Germinal center (tissue), 1 donor: ENCODE data around the gene OR10A3.
A peak's percentile ranks its signal among the peaks of the same experiment; 100 is the strongest.

Experiments
- DNase-seq: peaks from one replicate; pipeline ENCODE4 v3.0.0; 2012; ENCODE audit warnings: mixed read lengths, low spot score

Gene OR10A3

DNA sequence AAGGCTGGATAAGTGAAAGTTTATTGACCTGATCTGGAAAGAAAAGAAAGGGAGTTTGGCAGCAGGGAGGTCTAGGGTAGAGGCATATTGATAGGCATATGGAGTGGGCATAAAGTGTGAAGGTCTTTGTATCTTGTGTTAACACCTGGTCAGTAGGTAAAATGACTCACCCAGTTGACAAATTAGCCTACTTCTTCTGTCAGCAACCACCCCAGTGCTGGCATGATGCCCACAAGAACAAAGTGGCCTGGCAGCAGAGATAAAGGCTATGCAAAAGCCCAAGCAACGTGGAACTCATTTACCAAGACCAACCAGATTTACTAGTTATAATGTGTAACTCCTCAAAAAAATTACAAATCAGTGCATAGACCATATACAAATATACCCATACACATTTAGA, 4.9 kb downstream of the OR10A3 start:
- no peak for DNase-seq

DNA sequence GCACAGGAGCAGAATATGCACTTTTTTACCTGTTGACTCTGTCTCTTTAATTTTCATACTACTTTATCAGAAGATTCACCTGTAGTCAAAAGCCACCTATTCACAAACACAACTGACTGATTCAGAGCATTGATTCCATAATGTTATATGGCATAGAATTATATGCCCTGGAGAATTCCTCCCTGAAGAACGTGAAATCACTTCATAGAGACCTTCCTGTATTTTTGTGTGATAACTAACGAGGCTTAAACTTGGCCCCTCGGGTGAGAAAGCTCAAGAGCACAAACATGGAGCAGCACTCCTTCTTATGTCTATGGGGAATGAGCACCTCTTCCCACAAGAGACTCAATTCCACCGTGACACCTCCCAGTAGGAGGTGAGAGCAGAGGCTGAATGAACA, 10.3 kb downstream of the OR10A3 start, which contains the start of gene OR10A6:
Gene OR10A6, minus strand, starts transcription at position 101 of the 400 bp plus-strand sequence. CDS start 2,606 bp downstream, outside the sequence.
- no peak for DNase-seq

DNA sequence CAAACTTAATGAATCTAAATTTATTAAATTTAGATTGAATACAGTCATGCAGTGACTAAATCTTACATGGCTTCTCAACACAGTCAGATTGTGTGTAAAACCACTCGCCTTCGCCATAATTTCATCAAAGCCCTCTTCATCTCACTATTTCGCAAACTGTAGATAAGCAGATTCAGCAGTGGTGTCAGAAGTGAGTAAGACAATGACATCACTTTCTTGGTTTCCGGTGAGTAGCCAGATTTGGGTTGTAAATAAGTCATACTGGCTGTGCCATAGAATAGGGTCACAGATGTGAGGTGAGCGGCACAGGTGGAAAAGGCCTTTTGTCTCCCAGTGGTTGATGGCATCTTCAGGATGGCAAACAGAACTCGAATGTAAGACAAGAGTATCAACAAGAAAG, 13.9 kb downstream of the OR10A3 start:
- no peak for DNase-seq

DNA sequence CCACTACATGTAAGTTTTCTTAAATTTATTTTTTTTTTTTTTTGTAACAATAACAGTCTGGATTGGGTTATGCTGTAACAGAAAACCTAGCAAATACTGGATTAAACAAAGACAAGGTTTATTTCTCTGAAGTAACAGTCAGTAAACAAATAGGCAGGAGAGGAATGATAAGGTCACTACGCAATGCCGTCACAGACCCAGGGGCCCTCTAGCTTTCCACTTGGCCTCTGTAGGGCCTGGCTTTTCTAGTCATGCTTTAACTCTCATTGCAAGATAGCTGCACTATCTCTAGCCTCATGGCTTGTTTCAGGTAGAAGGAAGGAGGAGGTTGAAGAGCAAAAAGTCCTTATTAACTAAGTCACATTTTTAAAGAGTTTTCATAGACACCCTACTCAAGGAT, 17.0 kb downstream of the OR10A3 start:
- no peak for DNase-seq

DNA sequence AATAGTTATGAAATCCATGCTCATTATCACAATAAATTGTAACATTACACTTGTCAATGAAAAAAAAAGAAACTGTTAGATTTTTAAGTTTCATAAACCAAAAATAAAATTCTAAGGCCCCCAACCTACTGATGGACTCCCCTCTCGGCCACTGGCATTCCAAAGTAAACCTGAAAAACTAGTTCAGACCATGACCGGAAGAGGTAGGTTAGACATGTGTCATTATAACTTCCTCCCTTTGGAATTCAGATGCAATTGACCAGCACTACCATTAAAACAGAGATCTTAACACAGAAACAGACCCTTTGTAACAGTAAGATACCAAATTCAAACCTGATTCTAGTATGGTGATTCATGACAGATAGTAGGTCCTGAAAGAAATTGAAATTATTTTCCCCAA, 23.4 kb downstream of the OR10A3 start:
- DNase-seq: no peak

DNA sequence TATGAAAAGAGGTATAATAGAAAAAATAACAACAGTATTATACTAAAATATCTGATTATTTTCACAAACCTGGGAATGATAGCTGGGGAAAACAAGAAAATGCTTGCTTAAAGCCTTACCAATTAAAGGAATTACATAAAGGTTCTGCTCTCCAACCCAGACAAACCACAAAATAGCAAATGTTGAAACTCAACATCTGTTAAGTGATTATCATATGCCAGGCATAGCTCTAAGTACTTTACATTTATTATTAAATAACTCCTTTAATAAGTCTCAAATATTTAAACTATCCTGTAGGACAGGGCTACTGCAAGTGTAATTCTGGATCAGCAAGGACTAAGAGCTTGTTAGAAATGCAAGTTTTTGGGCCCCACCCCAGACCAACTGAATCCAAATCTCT, 30.5 kb downstream of the OR10A3 start:
- no peak for DNase-seq

DNA sequence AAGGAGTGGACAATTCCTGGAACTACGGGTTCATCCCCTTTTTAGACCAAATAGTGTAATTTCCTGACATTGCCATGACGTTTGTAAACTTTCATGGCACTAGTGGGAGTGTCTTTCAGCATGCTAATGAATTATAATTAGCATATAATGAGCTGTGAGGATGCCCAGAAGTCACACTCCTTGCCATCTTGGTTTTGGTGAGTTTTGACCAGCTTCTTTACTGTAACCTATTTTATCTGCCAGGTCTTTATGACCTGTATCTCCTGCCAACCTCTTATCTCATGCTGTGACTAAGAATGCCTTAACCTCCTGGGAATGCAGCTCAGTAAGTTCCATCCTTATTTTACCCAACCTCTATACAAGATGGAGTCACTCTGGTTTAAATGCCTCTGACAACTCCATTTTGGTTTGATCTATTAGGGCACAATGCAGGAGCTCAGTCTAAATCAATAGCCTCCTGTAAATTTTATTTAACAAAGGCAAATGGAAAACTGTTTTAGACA, 31.2 kb downstream of the OR10A3 start:
- no peak for DNase-seq

DNA sequence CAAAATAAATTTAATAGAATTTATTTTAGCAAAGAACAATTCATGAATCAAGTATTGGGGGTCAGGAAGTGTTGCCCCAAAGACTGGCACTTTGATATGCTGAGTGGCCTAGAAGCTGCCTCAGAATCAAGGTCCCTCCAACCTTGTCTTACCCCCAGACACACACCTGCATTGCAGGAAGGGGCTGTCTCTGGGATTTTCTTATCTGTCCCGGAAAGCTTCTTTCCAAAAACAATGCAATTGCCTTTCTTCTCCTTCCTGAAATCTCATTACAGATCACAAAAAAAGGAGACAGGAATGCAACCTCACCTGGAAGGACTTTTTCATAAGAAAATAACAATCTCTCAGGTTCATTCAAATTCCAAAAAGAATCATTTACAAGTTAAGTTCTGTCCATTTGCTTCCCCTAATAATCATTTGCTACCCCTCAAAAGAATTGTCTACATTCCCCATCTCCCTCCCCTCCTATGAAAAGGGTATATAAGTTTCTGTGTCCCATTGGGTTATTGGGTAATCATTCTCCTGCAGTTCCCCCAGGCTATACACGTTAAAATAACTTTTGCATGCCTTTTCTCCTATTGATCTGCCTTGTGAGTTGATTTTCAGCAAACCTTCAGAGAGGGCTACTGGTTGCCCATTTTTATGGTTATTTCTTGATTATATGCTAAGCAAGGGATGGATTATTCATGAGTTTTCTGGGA, 31.8 kb downstream of the OR10A3 start:
- DNase-seq: no peak

DNA sequence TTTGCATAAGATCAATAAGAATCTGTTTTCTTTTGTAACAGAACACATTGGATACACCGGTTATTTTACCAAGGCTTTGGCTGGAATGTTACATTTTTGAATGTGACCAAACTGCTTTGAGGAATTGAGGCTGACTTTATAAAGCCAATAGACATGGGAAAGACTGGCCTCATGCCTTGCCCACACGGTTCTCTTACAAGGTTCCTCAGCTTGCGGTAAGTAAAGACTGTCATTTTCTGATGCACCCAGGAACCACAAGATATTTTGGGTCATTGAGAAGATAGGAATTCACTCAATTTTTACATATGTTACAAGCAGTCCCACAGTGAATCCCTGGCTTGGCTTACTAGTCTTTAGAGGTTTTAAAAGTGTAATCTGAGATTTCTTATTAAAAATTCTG, 34.4 kb downstream of the OR10A3 start:
- DNase-seq: no peak

DNA sequence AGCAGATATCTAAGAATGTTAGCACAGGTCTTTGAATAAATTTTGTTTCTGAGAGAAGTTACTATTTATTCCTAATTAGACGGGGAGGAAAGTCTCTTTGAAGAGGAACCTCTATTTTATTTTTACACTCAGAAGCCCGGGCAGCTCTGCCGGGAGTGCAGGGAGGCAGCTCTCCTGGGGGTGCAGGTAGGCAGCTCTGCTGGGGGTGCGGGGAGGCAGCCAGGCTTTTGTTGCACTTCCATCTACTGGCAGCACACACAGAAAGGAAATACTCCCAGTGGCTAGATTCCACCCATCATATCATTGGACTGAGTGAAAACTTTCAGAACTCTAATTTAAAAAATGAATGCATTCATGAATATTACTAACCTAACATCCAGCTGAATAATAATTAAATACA, 35.0 kb downstream of the OR10A3 start:
- no peak for DNase-seq

DNA sequence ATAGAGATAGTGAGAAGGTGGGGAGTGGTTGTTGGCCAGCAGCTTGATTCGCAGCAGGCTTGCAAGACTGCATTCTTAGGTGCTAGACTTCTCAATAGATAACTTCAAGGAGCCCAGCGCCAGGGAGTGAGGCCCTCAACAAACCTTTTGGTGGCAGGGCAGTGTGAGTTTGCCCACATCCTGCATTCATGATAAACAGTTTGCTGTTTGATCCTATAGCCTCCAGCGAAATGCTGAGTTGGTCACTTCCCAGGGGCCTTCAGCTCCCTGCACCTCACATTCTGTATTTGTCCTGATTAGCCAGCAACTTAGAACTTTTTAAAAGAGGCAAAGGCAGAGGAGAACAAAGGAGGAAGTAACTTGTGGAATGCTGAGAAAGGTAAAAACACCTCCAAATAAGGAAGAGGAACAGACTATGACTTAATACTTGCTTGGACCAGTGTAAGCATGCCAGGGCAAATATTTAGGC, 35.5 kb downstream of the OR10A3 start:
- no peak for DNase-seq

DNA sequence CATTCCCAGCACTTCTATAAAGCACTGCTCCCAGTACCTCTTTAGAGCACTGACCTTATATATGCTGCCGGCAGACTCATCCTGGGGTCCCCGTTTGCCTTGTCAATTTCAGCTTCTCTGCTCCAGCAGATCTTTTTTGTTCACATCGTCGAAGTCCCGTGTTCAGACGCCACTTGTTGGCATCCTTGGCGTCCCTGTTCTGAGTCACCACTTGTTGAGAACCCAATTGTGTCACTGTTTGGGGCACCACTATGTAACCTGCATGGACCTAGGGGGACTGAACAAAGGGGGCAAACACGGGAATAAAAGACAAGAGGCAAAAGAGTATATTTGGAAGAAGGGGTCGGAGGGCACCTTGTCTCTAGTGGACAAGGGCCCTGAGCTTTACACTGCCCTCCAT, 36.0 kb downstream of the OR10A3 start:
- no peak for DNase-seq

DNA sequence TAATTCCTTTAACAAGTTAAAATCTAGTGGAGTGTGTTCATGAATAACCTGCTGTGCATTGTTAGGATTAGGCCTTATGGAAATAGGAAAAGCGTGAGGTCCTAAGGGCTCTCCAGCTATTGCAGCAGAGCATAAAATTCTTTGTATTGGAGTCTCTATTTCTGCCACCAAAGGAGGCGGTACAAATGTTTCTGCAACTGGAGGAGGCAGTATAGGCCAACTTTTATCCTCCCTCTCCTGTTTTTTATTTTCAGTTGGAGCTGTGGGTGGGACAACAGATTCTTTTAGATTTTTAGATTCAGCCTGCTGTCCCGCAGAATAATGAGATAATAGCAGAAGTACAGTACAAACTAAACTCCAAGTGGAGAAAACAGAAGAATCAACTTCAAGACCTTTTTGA, 36.6 kb downstream of the OR10A3 start:
- DNase-seq: no peak

DNA sequence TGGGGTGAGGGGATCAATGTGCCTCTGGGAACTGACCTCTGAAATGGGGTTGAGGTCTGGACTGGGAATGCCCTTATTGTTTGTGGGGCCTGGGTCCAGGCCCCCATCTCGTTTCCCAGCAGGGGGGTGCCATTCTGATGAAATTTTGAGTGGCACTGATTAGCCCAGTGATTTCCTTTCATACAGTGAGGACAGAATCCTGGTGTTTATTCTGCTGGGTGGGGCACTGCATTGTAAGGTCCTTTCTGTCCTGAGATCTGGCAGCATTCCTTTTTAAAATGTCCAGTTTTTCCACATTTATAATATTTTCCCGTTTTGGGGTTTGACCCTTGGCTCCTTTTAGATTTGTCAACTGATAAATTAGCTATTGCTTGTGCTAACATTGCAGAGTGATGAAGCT, 37.6 kb downstream of the OR10A3 start:
- DNase-seq: no peak

DNA sequence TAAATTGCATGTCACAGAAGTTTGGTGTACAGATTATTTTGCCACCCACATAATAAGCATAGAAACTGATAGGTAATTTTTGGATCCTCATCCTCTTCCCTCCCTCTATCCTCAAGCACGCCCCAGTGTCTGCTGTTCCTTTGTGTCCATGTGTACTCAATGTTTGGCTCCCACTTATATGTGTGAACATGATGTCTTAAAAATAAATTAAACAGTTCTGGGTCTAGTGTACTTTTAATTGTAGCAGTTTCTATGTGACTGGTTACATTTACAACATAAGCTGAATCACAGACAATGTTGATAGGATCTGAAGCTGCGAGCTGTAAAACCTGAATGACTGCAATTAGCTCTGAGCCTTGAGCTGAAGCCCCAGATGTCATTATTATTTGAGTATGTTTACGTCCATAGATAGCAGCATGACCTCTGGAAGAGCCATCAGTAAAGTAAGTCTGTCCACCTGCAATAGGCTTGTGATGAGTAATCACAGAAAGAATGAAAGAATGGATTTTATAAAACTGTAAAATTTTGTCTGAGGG, 40.1 kb downstream of the OR10A3 start:
- DNase-seq: no peak

DNA sequence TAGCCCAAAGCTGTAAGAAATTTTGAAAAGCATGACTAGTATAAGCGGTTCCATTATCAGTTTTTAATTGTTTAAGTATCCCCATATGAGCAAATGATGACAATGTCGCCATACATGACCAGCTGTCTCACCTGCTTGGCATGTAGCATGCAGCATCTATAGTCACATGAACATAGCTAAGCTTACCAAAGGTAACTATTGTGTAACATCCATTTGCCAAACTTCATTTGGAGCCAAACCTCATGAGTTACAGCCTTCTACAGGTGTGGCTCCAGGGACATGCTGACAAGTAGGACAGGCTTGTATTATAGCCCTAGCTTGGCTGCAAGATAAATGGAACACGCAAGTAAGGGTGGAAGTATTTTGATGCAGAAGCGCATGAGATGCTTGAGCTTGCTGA, 40.8 kb downstream of the OR10A3 start:
- DNase-seq: no peak

DNA sequence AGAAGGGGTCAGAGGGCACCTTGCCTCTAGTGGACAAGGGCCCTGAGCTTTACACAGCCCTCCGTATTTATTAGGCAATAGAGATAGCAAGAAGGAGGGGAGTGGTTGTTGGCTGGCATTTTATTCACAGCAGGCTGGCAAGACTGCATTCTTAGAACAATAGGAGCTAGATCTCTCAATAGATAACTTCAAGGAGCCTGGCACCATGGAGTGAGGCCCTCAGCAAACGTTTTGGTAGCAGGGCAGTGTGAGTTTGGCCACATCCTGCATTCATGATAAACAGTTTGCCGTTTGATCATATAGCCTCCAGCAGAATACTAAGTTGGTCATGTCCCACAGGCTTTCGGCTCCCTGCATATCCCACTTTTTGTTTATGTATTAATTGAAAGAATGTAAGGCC, 42.1 kb downstream of the OR10A3 start:
- DNase-seq: no peak

DNA sequence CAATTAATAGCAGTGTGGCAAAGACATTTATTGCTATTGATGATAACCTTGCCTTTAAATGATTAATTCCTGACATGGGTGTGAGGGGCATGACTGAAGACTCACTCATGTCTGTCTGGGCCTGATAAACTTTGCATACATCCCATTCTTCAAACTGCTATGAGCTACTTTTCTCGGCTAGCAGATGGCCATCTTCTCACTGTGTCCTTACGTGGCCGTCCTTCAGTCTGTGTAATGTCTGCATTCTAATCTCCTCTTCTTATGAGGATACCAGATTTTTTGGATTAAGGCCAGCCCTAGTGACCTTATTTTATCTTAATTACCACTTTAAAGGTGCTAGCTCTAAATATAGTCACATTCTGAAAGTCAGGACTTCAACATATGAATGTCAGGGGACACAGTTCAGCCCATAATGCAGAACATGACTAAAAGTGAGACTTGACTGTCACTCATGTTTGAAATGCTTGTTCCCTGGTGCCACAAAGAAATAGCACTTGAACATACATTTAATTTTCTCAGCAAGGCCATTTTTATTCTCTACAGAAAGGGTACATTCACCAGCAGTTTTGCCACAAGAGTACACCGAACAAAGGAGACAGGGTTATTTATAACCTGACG, 42.7 kb downstream of the OR10A3 start:
- DNase-seq: no peak

DNA sequence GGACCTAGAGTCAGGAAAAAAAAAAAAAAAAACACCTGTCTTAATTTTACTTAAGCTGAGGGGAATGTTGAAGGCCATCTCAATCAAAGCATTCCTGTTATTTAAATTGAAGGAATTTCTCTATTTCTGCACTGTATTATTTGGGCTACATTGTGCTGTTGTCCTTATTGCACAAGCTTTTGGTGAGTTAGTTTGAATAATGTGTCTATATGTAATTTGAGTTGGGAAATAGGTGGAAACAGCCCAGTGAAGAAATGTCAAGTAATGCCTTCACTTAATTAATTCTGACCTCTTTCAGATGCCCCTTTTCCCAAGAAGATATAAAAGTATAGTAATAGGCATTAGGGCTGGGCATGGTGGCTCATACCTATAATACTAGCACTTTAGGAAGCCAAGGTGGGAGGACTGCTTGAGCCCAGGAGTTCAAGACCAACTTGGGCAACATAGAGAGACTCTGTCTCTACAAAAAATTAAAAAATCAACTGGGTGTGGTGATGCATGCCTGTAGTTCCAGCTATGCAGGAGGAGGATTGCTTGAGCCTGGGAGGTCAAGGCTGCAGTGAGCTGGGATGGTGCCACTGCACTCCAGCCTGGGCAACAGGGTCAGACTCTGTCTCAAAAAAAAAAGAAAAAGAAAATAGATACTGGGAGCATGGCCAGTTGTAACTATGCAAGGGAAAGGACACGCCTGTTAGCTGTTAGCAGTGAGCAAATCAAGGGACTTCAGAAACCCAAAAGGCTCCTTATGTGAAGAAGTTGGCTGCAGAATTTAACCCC, 45.3 kb downstream of the OR10A3 start:
- DNase-seq: no peak

DNA sequence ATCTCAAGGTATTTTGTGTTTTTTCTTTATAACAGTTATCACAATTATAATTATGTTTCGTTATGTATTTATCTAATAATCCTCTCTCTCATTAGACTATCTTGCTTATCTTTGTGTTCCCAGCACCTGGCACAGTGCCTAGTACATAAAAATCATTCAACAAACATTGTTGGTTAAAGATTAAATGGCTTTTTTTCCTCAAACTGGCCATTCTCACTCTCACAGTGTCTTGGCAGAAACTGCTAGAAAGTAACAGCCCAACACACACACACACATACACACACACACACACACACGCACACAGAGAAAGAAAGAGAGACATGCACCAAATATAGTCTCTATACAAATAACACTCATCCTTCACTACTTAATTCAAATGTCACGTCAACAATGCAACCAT, 47.3 kb downstream of the OR10A3 start:
- DNase-seq: no peak

DNA sequence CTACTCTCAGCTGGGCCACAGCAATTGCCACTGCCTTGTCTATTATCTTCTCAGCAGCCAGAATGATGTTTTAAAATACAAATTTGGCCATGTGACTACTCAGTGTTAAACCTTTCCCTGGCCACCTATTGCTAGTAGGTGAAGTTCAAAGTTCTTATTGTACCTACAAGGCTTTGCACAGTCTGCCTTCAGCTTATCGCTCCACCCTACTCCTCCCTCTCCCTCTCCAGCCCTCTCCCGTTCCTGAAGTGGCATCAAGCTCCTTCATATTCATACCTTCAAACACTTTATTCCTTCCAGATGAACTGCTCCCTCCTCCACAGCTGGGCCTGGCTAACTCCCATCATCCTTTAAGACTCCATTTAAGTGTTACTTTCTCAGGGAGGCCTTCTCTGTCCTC, 47.7 kb downstream of the OR10A3 start:
- no peak for DNase-seq

DNA sequence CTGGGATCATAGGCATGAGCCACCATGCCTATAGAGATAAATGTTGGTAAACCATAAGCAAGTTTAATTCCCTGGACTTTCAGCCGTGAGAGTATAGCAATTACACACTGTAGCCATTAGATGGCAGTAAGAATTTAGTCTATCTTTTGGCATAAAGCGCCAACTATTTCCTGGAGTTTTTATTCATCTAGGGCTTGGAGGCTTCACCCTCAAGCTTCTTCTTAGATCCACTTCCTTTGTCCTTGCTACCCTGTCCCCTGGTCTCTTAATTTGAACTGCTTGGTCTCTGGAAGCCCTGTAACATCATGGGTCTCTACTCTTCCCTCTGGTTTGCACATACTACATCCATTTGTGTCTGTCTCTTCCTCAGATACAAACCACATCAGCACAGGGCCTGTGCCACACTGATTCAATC, 48.7 kb downstream of the OR10A3 start:
- peak; percentile 47 for DNase-seq
